ENCODE measurements around the gene RAPGEFL1. TPM values are rescaled to one million over a fixed set of nuclear protein-coding genes. Genes with fewer than 3 reads are reported as not detected.
A peak's percentile ranks its signal among the peaks of the same experiment; 100 is the strongest.

Gene RAPGEFL1
- total RNA-seq, 1 donor from 2014 or later: 23.8 TPM

DNA sequence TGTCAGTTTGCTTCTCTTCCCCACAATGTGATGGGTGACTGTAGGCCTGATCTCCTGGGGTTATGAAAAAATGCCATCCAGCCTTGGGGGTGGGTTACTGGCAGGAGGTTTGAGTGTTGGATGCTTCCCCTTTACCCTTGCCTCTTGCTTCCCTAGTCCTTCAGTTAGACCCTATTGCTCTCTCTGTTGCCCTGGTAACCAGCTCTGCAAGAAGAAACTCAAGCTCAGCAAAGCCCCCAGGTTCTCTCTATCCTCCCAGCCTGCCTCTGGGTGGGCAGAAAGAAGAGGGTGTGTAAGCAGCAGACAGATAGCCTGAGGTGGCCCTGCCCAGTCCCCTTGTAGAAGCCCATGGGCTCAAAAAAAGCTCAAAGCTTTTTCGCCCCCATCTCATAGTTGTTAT lies 2.8 kb upstream of the RAPGEFL1 start:
- H3K27me3 Mint-ChIP-seq (ENCODE audit: low read depth): no peaks in the 10 kb centered on the region
- H3K36me3 Mint-ChIP-seq: peaks cover 28% of the 10 kb centered on the region
- TF ChIP-seq, protein P1, sequence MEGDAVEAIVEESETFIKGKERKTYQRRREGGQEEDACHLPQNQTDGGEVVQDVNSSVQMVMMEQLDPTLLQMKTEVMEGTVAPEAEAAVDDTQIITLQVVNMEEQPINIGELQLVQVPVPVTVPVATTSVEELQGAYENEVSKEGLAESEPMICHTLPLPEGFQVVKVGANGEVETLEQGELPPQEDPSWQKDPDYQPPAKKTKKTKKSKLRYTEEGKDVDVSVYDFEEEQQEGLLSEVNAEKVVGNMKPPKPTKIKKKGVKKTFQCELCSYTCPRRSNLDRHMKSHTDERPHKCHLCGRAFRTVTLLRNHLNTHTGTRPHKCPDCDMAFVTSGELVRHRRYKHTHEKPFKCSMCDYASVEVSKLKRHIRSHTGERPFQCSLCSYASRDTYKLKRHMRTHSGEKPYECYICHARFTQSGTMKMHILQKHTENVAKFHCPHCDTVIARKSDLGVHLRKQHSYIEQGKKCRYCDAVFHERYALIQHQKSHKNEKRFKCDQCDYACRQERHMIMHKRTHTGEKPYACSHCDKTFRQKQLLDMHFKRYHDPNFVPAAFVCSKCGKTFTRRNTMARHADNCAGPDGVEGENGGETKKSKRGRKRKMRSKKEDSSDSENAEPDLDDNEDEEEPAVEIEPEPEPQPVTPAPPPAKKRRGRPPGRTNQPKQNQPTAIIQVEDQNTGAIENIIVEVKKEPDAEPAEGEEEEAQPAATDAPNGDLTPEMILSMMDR (IDR thresholded peaks at IDR 0.05; ENCODE audit: unreplicated experiment): no peak
- no peak for DNase-seq (ENCODE audit: low spot score in 2 of 2, unreplicated experiment in 2 of 2)
- no peak overlapping the region for H3K4me3 Mint-ChIP-seq
- no peak overlapping the region for H3K27ac Mint-ChIP-seq
- H3K9me3 Mint-ChIP-seq: no peaks in the 10 kb centered on the region
- peaks cover 12% of the 10 kb centered on the region for H3K4me1 Mint-ChIP-seq

DNA sequence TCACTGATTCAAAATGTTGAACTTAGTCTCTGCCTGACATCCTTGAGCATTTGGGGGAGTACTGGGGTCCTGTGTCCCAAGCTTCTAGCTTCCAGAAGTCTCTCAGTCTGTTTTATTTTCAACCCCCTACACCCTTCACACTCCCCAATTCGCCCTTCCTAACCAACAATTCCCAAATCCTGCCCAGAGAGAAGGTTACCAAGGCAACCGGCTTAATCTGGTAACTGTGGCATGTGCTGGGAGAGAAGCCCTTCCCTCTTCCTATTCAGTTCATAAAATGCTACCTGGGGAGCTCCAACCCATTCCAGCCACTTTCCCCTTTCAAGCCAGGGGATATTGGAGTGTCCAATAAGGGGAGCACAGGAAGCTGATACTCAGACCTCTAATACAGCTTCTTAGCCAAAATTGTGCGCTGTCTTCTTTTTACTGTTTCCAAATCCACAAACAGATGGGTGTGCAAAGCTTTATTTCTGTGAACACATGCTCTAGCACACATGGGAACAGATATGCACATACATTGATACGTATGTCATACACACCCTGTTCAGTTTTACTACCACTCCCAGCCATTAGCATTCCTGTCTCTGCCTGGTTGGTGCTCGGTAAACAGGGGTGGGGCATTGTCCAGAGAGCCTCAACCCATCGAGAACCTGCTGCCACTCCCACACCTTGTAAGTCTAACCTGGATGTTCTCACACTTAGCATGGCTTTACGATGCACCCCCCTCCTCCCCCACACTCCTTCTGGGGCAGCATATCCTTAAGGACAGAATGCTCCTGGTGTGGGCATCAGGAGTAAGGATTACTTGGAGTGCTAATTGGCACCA lies 1.1 kb upstream of the RAPGEFL1 start:
- H3K4me3 Mint-ChIP-seq: peak overlapping the region; percentile 52
- H3K36me3 Mint-ChIP-seq: peaks cover 23% of the 10 kb centered on the region
- H3K9me3 Mint-ChIP-seq: no peaks in the 10 kb centered on the region
- TF ChIP-seq, protein P1 (IDR thresholded peaks at IDR 0.05; ENCODE audit: unreplicated experiment): no peak
- H3K4me1 Mint-ChIP-seq: peaks cover 15% of the 10 kb centered on the region
- DNase-seq (ENCODE audit: low spot score in 2 of 2, unreplicated experiment in 2 of 2): no peak
- no peak overlapping the region for H3K27ac Mint-ChIP-seq
- no peaks in the 10 kb centered on the region for H3K27me3 Mint-ChIP-seq (ENCODE audit: low read depth)

DNA sequence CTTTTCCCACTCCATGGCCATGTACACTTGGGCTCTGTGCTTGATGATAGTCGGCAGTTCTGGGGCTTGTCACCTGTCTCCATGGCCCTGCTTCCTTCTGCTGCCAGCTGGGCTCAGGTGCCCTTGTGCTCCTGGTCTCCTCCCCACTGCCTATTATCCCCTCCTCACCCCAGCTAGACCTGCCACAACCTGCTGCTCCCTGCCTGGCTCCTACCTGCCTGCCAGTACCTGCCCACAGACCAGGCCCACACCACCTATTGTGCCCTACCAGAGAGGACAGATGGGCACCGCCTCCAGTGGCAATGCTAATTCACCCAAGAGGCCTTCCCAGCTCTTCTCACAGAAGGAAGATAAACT lies 538 bp upstream of the RAPGEFL1 start:
- Mint-ChIP-seq H3K9me3 (no peaks in the 10 kb centered on the region), H3K27ac (no peak overlapping the region), H3K27me3 (ENCODE audit: low read depth) (no peaks in the 10 kb centered on the region), H3K4me1 (peaks cover 15% of the 10 kb centered on the region), H3K36me3 (peaks cover 19% of the 10 kb centered on the region), H3K4me3 (peak overlapping the region; percentile 52)
- TF ChIP-seq, protein P1 (IDR thresholded peaks at IDR 0.05; ENCODE audit: unreplicated experiment): no peak
- DNase-seq (ENCODE audit: low spot score in 2 of 2, unreplicated experiment in 2 of 2): no peak

DNA sequence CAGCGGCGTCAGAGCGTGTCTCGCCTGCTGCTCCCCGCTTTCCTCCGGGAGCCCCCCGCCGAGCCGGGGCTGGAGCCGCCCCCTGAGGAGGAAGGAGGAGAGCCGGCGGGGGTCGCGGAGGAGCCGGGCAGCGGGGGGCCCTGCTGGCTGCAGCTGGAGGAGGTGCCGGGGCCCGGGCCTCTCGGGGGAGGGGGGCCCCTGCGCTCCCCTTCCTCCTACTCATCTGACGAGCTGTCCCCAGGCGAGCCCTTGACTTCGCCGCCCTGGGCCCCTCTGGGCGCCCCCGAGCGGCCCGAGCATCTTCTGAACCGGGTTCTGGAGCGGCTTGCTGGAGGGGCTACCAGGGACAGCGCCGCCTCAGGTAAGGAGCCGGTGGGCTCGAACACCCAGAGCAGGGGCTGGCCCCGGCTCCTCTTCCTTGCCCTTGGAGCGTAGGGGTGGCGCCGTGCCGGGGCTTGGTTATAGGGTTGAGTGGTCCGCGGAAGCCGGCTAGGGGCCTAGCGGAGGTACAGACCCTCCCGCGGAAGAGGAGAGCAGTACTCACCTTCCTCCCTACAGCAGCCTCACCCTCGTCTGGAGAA lies 841 bp downstream of the RAPGEFL1 start:
- H3K36me3 Mint-ChIP-seq: peaks cover 16% of the 10 kb centered on the region
- TF ChIP-seq, protein P1 (IDR thresholded peaks at IDR 0.05; ENCODE audit: unreplicated experiment): no peak
- no peaks in the 10 kb centered on the region for H3K27me3 Mint-ChIP-seq (ENCODE audit: low read depth)
- peak overlapping the region; percentile 58 for H3K4me3 Mint-ChIP-seq
- H3K9me3 Mint-ChIP-seq: no peaks in the 10 kb centered on the region
- peaks cover 15% of the 10 kb centered on the region for H3K4me1 Mint-ChIP-seq
- DNase-seq (ENCODE audit: low spot score in 2 of 2, unreplicated experiment in 2 of 2): peak in 1 of 2 experiments; percentile 50
- no peak overlapping the region for H3K27ac Mint-ChIP-seq

DNA sequence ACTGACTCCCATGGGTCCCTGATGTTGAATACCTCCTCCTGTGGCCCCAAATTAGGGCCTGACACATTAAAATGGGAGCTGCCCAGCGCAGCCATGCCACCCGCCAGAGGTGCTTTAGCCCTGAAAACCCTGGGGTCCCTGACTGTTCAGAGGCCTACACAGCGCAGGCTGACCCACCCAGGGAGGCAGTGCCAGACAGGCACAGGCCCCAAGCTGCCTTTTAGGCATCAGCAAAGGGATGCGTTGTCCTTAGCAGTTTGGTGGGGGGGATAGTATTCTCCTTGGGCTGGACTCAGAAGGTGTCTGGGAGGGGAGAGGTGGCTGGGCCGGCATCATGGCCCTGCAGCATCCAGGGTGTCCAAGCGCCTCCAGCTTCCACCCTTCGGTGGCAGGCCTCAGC lies 1.4 kb downstream of the RAPGEFL1 start:
- TF ChIP-seq, protein P1 (IDR thresholded peaks at IDR 0.05; ENCODE audit: unreplicated experiment): no peak
- Mint-ChIP-seq H3K27ac (no peak overlapping the region), H3K4me1 (peaks cover 15% of the 10 kb centered on the region), H3K4me3 (peak overlapping the region; percentile 58), H3K27me3 (ENCODE audit: low read depth) (no peaks in the 10 kb centered on the region), H3K36me3 (peaks cover 11% of the 10 kb centered on the region), H3K9me3 (no peaks in the 10 kb centered on the region)
- no peak for DNase-seq (ENCODE audit: low spot score in 2 of 2, unreplicated experiment in 2 of 2)

Data from mesothelial cell of epicardium (in vitro differentiated cells).